Glomerular visceral epithelial cell (primary cell): Measurements from ENCODE around the gene MGAT4C.

Experiments used
- DNase-seq: peaks from one replicate; pipeline ENCODE4 v3.0.0-alpha.2; 2016; ENCODE audit errors: extremely low spot score

MGAT4C gene

GRCh38 chr12:85979641-85980040 is 276.6 kb downstream of the MGAT4C start:
- DNase-seq = peak; percentile 14

DNA sequence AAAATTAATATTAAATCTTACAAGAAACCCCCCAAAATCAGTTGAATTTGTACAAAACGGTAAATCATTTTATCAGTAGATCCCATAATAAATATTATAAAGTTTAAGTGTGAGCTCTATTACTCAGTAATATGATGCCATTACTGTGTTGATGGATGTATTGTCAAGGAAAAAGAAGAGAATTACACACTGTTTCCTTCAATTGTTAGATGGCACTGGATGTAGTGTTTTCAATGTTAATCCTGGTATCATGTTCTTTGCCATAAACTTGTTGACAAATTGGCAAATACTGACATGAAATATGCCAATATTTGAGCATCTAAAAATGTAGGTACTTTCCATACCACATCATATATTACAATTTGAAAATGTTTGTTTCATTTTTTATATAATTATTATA is 280.5 kb downstream of the MGAT4C start:
- DNase-seq = no peak

GRCh38 chr12:85971800-85972199 is 284.4 kb downstream of the MGAT4C start:
- DNase-seq = no peak

- DNase-seq = no peak
Measured at GRCh38 chr12:85968606-85969005, 287.6 kb downstream of the MGAT4C start.

DNA sequence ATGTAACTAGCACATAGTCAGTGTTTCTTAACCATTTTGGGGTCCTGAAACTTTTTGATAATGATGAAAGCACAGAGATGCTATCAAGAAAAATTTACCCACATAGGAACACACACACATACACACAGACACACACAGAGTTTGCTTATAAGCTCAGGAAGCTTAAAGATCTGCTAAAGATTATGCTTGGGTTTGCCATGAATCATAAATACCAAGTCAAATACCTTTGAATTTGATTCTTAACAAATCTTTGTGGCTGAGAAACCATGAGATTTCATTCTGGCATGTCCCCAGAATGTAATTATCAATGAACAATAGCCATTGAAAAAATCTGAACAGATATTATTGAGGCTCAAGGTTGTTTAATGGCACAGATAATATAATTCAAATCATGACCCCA is 292.9 kb downstream of the MGAT4C start:
- DNase-seq = no peak

GRCh38 chr12:85956081-85956480 is 300.1 kb downstream of the MGAT4C start:
- DNase-seq = no peak

- DNase-seq = peak; percentile 2
Measured at GRCh38 chr12:85955127-85955526, 301.1 kb downstream of the MGAT4C start.

- peak; percentile 11 for DNase-seq
Measured at GRCh38 chr12:85951823-85952222, 304.4 kb downstream of the MGAT4C start.

DNA sequence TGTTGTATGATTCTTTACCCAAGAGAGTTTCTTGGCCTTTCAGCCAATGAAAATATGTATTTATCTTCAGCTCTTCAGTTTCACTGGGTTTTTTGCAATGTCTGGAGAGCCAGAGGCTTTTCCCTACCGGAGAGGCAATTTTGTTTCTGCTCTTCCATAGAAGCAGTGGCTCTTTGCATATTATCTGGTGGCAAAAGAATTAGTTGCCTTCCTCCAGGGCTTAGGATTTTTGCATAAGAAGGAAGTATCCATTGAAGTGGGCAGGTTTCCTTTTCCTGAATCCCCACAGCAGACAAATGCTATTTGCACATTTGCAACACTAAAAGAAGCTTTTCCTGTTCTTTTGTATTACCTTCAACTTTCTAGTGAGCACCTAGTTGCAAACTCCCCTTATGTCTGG is 306.9 kb downstream of the MGAT4C start:
- DNase-seq = no peak

DNA sequence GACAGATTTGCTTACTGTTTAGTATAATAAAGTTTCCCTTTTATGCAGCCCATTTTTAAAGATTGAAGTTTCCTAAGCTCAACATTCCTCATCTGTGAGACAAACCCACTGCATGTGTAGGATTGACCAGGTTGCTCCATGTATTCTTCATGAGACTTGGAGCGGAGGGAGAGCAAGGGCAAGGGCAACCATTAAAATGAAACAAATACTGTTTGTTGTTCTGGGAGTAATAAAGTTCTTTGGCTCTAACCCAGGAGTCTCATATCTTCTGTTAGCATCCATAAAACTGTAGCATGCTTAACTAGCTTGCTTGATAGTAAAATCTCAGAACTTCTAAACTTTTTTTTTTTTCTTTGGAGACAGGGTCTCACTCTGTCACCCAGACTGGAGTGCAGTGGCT is 307.9 kb downstream of the MGAT4C start:
- no peak for DNase-seq

DNA sequence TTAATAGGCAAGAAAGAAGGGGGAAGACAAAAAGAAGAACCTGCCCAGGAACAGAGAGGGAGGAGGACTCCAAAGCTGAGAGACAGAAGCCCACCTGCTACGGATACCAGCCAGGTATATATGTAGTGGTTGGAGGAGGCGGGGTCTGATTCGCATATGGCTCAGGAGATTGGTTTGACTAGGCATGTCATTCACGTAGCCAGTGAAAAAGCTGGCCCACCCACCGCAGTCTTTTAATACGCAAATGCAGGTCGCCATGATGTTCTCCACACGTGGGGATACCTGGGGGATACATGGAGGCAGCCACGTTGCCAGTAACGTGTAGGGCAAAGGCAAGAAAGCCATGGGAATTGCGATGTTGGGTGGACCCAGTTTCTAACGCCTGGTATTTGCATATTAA is 308.9 kb downstream of the MGAT4C start:
- DNase-seq = no peak

- DNase-seq = no peak
Measured at GRCh38 chr12:85946375-85946774, 309.8 kb downstream of the MGAT4C start.

- no peak for DNase-seq
Measured at GRCh38 chr12:85927166-85927565, 329.0 kb downstream of the MGAT4C start.

- peak; percentile 7 for DNase-seq
Measured at GRCh38 chr12:85923767-85924331, 332.3 kb downstream of the MGAT4C start.

GRCh38 chr12:85920324-85920947 is 335.8 kb downstream of the MGAT4C start:
- peak; percentile 25 for DNase-seq
